H1 (cell line): Measurements from ENCODE around the gene RAB41. TPM values are rescaled to one million over a fixed set of nuclear protein-coding genes. Genes with fewer than 3 reads are reported as not detected.

Source experiments
- FOSL1 ChIP-seq: IDR thresholded peaks from 2 replicates; pipeline ENCODE4 v1.6.1; 2011; ENCODE audit warnings: mild to moderate bottlenecking, low read depth, low read length, moderate library complexity; ENCODE audit not compliant: insufficient read depth
- polyA plus RNA-seq, 7 experiments: library from polyadenylated mRNA; depleted of rRNA in 3 of 7; stranded (reverse) in 5 of 7; unstranded in 2 of 7; fragments of >200 nt in 5 of 7; fragments of 200-250 nt in 2 of 7; gene quantifications; 1 replicate in 5 of 7; 2 replicates in 1 of 7; 4 replicates in 1 of 7; pipeline versions ENCODE4 v1.2.1 to v1.2.3, GENCODE V29; 2011 to 2013; ENCODE audit warnings: missing spikeins in 2 of 7, mixed read lengths in 2 of 7
- total RNA-seq: library from RNA; stranded (reverse); fragmentation: NEBNext Ultra II Directional; extraction: Animal tissue kit (Norgen Biotek cat#: 25700); gene quantifications from 2 replicates; pipeline ENCODE4 v1.2.1, GENCODE V29; 2021

The RAB41 gene
- total and polyA plus RNA-seq, 2 of the 8 experiments (the other 6 are each of a cell fraction or from before 2014, with no cell fraction given), result not detected

DNA sequence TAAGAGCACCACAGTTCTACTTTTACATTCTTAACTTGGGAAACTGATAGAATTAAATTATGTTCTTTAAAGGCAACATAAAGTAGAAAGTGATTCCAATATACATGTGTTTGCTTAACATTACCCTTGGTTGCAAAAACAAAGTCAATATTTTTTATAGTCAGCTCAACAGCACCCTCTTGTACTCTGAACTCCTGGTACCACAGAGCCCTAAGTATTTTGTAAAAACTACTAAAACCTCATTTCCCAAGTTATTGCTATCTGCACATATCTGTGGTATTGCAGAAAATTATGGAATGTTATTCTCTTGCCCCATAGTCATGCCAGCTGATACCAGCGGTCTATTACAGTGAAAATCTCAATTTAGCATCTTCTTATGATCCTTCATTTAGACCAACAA lies 10.8 kb downstream of the RAB41 start (continued):
- TF ChIP-seq FOSL1, result no peak
